H1 (cell line): ENCODE data around the gene MARK4. TPM values are rescaled to one million over a fixed set of nuclear protein-coding genes. Genes with fewer than 3 reads are reported as not detected.

Experiments used
- BCL11A ChIP-seq, 2 experiments: IDR thresholded peaks; one replicate each; pipeline ENCODE4 v1.6.1; 2011; ENCODE audit warnings: low read depth in 2 of 2, low read length in 2 of 2, mild to moderate bottlenecking in 2 of 2
- CHD1 ChIP-seq: IDR thresholded peaks from 2 replicates; pipeline ENCODE4 v1.6.1; 2012; ENCODE audit warnings: low read depth, low read length, improper control_type of control experiment
- CTBP2 ChIP-seq: IDR thresholded peaks from 2 replicates; pipeline ENCODE4 v1.7.0; 2011; ENCODE audit warnings: borderline replicate concordance, mild to moderate bottlenecking, moderate library complexity, mixed read lengths, low read length; ENCODE audit not compliant: insufficient read depth, insufficient read length
- KDM1A ChIP-seq: fragments of 200-600, 300-600 bp; sonication (generic); IDR thresholded peaks from 2 replicates; pipeline ENCODE4 v1.7.1; 2016; ENCODE audit warnings: mild to moderate bottlenecking, low read length, borderline replicate concordance
- MAX ChIP-seq: IDR thresholded peaks from 2 replicates; pipeline ENCODE4 v1.6.1; 2012; ENCODE audit warnings: inconsistent platforms
- SAP30 ChIP-seq: fragments of 300-600 bp; sonication (generic); IDR thresholded peaks from 2 replicates; pipeline ENCODE4 v1.7.1; 2012; ENCODE audit warnings: low read length, moderate library complexity, mild to moderate bottlenecking, inconsistent platforms; ENCODE audit not compliant: insufficient read depth, insufficient replicate concordance
- TCF12 ChIP-seq: IDR thresholded peaks from 2 replicates; pipeline ENCODE4 v1.6.1; 2011; ENCODE audit warnings: low read depth, mild to moderate bottlenecking, low read length
- YY1 ChIP-seq: IDR thresholded peaks from 2 replicates; pipeline ENCODE4 v1.6.1; 2011; ENCODE audit warnings: low read depth, mild to moderate bottlenecking, low read length
- polyA plus RNA-seq, 7 experiments: library from polyadenylated mRNA; depleted of rRNA in 3 of 7; stranded (reverse) in 5 of 7; unstranded in 2 of 7; fragments of >200 nt in 5 of 7; fragments of 200-250 nt in 2 of 7; gene quantifications; 1 replicate in 5 of 7; 2 replicates in 1 of 7; 4 replicates in 1 of 7; pipeline versions ENCODE4 v1.2.1 to v1.2.3, GENCODE V29; 2011 to 2013; ENCODE audit warnings: missing spikeins in 2 of 7, mixed read lengths in 2 of 7
- total RNA-seq: library from RNA; stranded (reverse); fragmentation: NEBNext Ultra II Directional; extraction: Animal tissue kit (Norgen Biotek cat#: 25700); gene quantifications from 2 replicates; pipeline ENCODE4 v1.2.1, GENCODE V29; 2021

The MARK4 gene
- total and polyA plus RNA-seq, 2 of the 8 experiments (the other 6 are each of a cell fraction or from before 2014, with no cell fraction given): 12.3 to 49.8 TPM

GRCh38 chr19:45216667-45217066 lies 34.4 kb upstream of the MARK4 start (continued):
- TF ChIP-seq CTBP2 (no peak), KDM1A (no peak), MAX (no peak), YY1 (no peak), BCL11A (IDR thresholded peaks at IDR 0.05; ENCODE audit: low read depth in 2 of 2, low read length in 2 of 2) (no peak), TCF12 (no peak), SAP30 (no peak), CHD1 (no peak)
